GM19438 (cell line): ENCODE measurements around the gene IDH3G.

ENCODE experiments used
- ATAC-seq: cut with Tn5 transposase; IDR thresholded peaks from one replicate; pipeline ENCODE4 v1.9.1; 2021; ENCODE audit warnings: low read depth; ENCODE audit not compliant: unreplicated experiment

The IDH3G gene

GRCh38 chrX:153791104-153791852 is 2.9 kb downstream of the IDH3G start:
- ATAC-seq = no peak

- ATAC-seq = no peak
These were observed 4.5 kb downstream of the IDH3G start for GRCh38 chrX:153789654-153790053.

GRCh38 chrX:153786669-153787068 is 7.5 kb downstream of the IDH3G start:
- ATAC-seq = no peak

- ATAC-seq = no peak
These were observed 9.7 kb downstream of the IDH3G start for GRCh38 chrX:153784325-153784967.

- ATAC-seq = no peak
These were observed 10.7 kb downstream of the IDH3G start for GRCh38 chrX:153783378-153784013.

- no peak for ATAC-seq
These were observed 11.3 kb downstream of the IDH3G start for GRCh38 chrX:153782871-153783270.

GRCh38 chrX:153782313-153782712 is 11.9 kb downstream of the IDH3G start:
- no peak for ATAC-seq

GRCh38 chrX:153781428-153782047 is 12.6 kb downstream of the IDH3G start:
- ATAC-seq = no peak

GRCh38 chrX:153780678-153781427 is 13.3 kb downstream of the IDH3G start, which contains the start of gene SRPK3:
Gene SRPK3, plus strand, starts transcription at chrX:153781041. Its CDS starts 46 bp downstream, at chrX:153781087.
- no peak for ATAC-seq

GRCh38 chrX:153779891-153780677 is 14.1 kb downstream of the IDH3G start:
- ATAC-seq = no peak

- no peak for ATAC-seq
These were observed 15.5 kb downstream of the IDH3G start for GRCh38 chrX:153778684-153779101.

- ATAC-seq = no peak
These were observed 16.0 kb downstream of the IDH3G start for GRCh38 chrX:153778181-153778580.

GRCh38 chrX:153777261-153778090 is 16.7 kb downstream of the IDH3G start:
- ATAC-seq = no peak

GRCh38 chrX:153776611-153777045 is 17.5 kb downstream of the IDH3G start:
- ATAC-seq = no peak

GRCh38 chrX:153776120-153776599 is 18.0 kb downstream of the IDH3G start:
- ATAC-seq = no peak

- no peak for ATAC-seq
These were observed 18.7 kb downstream of the IDH3G start for GRCh38 chrX:153775293-153776119.

- ATAC-seq = no peak
These were observed 19.4 kb downstream of the IDH3G start for GRCh38 chrX:153774576-153775292.
